ENCODE data around the gene ARPIN. TPM values are rescaled to one million over a fixed set of nuclear protein-coding genes. Genes with fewer than 3 reads are reported as not detected.
"Not testable (repeated sequence)": the region's sequence is repeated elsewhere in the genome, so short reads cannot be mapped to it uniquely, and the experiment has no call there.

Gene ARPIN
- polyA plus RNA-seq, 4 donors, result 11.9 to 37.1 (median 17.9) TPM

DNA sequence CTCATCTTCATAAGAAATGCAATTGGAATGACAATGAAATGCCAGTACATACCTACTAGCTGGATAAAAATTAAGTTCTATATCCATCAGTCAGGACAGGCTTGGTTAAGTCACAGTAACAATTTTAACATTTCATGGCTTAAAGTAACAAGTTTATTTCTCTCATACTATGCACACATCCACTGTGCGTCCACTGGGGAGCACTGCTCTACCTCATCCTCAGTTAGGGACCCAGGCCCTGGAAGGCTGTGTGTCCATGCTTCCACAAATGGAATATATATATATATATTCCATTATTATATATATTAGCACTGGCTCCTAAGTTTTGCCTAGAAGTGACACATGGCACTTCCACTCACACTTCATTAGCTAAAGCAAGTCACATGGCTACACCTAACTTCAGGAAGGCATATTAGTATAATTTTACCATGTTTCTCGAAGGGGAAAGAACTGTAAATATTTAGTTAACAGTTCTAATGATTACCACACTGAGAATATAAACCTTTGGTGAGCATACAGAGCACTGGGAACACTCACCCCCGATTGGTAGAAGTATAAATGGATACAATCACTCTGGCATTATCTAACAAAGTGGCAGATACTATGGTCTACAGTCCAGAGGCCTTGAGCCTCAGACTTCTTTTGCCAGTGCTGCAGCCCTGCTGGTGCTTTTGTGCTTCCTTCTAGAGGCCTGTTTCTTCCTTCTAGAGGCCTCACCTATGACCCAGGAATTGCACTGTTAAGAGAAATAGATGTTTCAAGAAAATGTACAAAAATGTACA, 47.6 kb downstream of the ARPIN start:
- FAIRE-seq (no peak), DNase-seq (peak; percentile 43 to 83)
- Histone ChIP-seq H3K27me3 (ENCODE audit: control insufficient read depth in 3 of 3, insufficient read depth in 3 of 3, low read length in 3 of 3) (no peaks in the 10 kb centered on the region), H3K36me3 (ENCODE audit: control insufficient read depth in 3 of 3, insufficient read depth in 2 of 3, low read depth in 1 of 3, low read length in 3 of 3) (peaks cover 0 to 13% (median 3%) of the 10 kb centered on the region in 3 donors), H3K27ac (ENCODE audit: low read depth in 1 of 3, low read length in 2 of 3) (peak overlapping the region in 2 of 3 donors; percentile 24 to 75), H3K4me1 (ENCODE audit: control insufficient read depth in 3 of 3, insufficient read depth in 2 of 3, low read depth in 1 of 3, low read length in 2 of 3) (peaks cover 6 to 59% (median 11%) of the 10 kb centered on the region in 3 donors), H3K4me3 (ENCODE audit: low read depth in 1 of 3, low read length in 3 of 3) (no peak overlapping the region), H3K9me3 (ENCODE audit: control insufficient read depth in 2 of 2, insufficient read depth in 1 of 2, low read depth in 1 of 2, low read length in 1 of 2) (no peaks in the 10 kb centered on the region)
- WGBS, 3 donors, result 42 to 60% (median 56%) methylated on average over 3 of the region's 3 CpGs

DNA sequence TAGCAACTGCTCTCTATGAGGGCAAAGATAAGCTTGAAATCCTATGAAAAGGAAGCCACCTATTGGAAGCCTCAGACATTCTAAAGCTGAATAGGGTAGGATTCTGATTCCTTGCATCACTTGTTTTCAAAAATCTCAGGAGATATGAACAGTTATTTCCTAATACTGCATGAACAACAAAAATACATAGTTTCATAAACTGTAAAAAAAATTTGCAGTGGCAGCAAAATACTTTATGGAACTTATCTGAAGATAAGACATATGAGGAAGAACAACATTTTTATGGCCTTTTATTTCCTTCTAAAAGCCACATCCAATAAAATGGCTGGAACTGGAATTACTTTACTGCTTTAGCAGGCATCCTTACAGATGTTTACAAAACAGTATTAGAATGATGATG, 48.8 kb downstream of the ARPIN start:
- H3K36me3 ChIP-seq (ENCODE audit: control insufficient read depth in 3 of 3, insufficient read depth in 2 of 3, low read depth in 1 of 3, low read length in 3 of 3), result peaks cover 0 to 14% (median 3%) of the 10 kb centered on the region in 3 donors
- H3K9me3 ChIP-seq (ENCODE audit: control insufficient read depth in 2 of 2, insufficient read depth in 1 of 2, low read depth in 1 of 2, low read length in 1 of 2), result no peaks in the 10 kb centered on the region
- no peak overlapping the region for H3K4me3 ChIP-seq (ENCODE audit: low read depth in 1 of 3, low read length in 3 of 3)
- no peaks in the 10 kb centered on the region for H3K27me3 ChIP-seq (ENCODE audit: control insufficient read depth in 3 of 3, insufficient read depth in 3 of 3, low read length in 3 of 3)
- H3K27ac ChIP-seq (ENCODE audit: low read depth in 1 of 3, low read length in 2 of 3), result peak overlapping the region in 2 of 3 donors; percentile 5 to 75
- DNase-seq (peak; percentile 43 to 51), FAIRE-seq (no peak)
- H3K4me1 ChIP-seq (ENCODE audit: control insufficient read depth in 3 of 3, insufficient read depth in 2 of 3, low read depth in 1 of 3, low read length in 2 of 3), result peaks cover 6 to 68% (median 11%) of the 10 kb centered on the region in 3 donors

DNA sequence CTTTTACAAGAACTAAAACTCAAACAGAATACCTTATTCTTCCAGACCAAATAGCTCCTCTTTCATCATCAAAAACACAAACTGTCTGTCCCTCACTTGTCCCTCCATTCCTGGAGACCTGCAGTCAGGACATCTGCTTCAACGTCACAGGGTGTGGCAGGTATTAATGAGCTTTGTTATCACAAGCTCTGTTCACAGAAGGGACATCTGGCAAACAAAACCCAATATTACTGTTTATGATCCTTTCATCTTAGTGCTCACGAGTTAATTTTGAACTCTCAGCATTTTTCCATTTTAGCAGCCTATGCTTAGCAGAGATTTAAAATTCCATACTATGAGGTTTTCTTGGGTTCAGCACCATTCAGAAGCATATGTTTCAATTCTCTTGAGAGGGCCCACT, 51.9 kb downstream of the ARPIN start:
- 6 to 48% (median 28%) methylated on average over 2 of the region's 2 CpGs for WGBS, 3 donors
- no peak for FAIRE-seq
- DNase-seq, result peak; percentile 89 to 94
- Histone ChIP-seq H3K27ac (ENCODE audit: low read depth in 1 of 3, low read length in 2 of 3) (peak overlapping the region; percentile 79 to 94 (median 82)), H3K4me1 (ENCODE audit: control insufficient read depth in 3 of 3, insufficient read depth in 2 of 3, low read depth in 1 of 3, low read length in 2 of 3) (peaks cover 6 to 77% (median 12%) of the 10 kb centered on the region in 3 donors), H3K9me3 (ENCODE audit: control insufficient read depth in 2 of 2, insufficient read depth in 1 of 2, low read depth in 1 of 2, low read length in 1 of 2) (no peaks in the 10 kb centered on the region), H3K36me3 (ENCODE audit: control insufficient read depth in 3 of 3, insufficient read depth in 2 of 3, low read depth in 1 of 3, low read length in 3 of 3) (peaks cover 0 to 12% (median 3%) of the 10 kb centered on the region in 3 donors), H3K4me3 (ENCODE audit: low read depth in 1 of 3, low read length in 3 of 3) (no peak overlapping the region), H3K27me3 (ENCODE audit: control insufficient read depth in 3 of 3, insufficient read depth in 3 of 3, low read length in 3 of 3) (no peaks in the 10 kb centered on the region)

DNA sequence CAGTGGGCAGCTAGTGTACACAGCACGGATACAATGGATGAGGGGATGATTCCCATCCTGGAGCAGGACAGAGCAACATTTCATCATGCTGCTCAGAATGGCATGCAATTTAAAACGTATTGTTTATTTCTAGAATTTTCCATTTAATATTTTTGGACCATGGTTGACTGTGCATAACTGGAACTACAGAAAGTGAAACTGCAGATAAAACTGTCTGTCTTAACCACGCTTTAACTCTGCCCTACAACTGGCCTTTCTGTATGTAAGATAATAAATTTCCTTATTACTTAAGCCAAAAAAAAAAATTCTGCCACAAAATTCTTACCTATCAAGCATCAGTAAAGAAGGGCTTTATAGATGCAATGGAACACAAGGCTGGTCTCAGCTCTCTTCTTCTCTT, 52.3 kb downstream of the ARPIN start:
- H3K27ac ChIP-seq (ENCODE audit: low read depth in 1 of 3, low read length in 2 of 3), result peak overlapping the region; percentile 79 to 94 (median 82)
- peak; percentile 60 to 71 for DNase-seq
- no peak for FAIRE-seq

DNA sequence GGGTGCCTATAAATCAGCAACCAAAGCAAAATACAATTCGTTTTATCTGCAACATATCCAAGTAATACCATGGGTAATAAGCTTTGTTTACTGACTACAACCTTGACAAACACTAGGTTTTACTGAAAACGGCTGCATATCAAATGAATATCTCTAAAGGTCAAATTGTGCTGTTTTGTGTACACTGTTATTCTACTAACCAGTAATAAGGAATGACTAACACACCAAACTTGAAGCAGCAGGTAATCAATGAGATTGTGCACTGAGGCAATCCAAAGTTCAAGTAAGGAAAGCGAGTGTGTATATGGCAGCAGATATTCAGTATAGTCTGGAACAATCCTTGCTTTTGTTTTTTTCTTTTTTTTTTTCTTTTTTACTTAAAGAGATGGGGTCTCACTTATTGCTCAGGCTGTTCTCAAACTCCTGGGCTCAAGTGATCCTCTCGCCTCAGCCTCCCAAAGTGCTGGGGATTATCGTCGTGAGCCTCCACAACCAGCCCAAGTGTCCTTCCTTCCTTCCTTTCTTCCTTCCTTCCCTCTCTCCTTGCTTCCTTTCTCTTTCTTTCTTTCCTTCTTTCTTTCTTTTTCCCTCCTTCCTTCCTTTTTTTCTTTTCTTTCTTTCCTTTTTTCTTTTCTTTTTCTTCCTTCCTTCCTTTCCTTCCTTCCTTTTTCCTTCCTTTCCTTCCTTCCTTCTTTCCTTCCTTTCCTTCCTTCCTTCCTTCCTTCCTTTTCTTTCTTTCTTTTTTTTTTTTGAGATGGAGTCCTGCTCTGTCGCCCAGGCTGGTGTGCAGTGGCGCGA, 53.9 kb downstream of the ARPIN start:
- no peaks in the 10 kb centered on the region for H3K9me3 ChIP-seq (ENCODE audit: control insufficient read depth in 2 of 2, insufficient read depth in 1 of 2, low read depth in 1 of 2, low read length in 1 of 2)
- peaks cover 3 to 60% (median 11%) of the 10 kb centered on the region in 3 donors for H3K4me1 ChIP-seq (ENCODE audit: control insufficient read depth in 3 of 3, insufficient read depth in 2 of 3, low read depth in 1 of 3, low read length in 2 of 3)
- DNase-seq (peak; percentile 80 to 95), FAIRE-seq (no peak)
- WGBS, 3 donors, result 43 to 72% (median 52%) methylated on average over 9 of the region's 9 CpGs
- H3K4me3 ChIP-seq (ENCODE audit: low read depth in 1 of 3, low read length in 3 of 3), result no peak overlapping the region
- peak overlapping the region; percentile 80 to 94 (median 83) for H3K27ac ChIP-seq (ENCODE audit: low read depth in 1 of 3, low read length in 2 of 3)
- H3K27me3 ChIP-seq (ENCODE audit: control insufficient read depth in 3 of 3, insufficient read depth in 3 of 3, low read length in 3 of 3), result no peaks in the 10 kb centered on the region
- H3K36me3 ChIP-seq (ENCODE audit: control insufficient read depth in 3 of 3, insufficient read depth in 2 of 3, low read depth in 1 of 3, low read length in 3 of 3), result peaks cover 0 to 8% (median 3%) of the 10 kb centered on the region in 3 donors

More for the DNA sequence above, 52.3 kb downstream of the ARPIN start:
- H3K9me3 ChIP-seq (ENCODE audit: control insufficient read depth in 2 of 2, insufficient read depth in 1 of 2, low read depth in 1 of 2, low read length in 1 of 2), result no peaks in the 10 kb centered on the region
- no peaks in the 10 kb centered on the region for H3K27me3 ChIP-seq (ENCODE audit: control insufficient read depth in 3 of 3, insufficient read depth in 3 of 3, low read length in 3 of 3)
- 9 to 37% (median 21%) methylated on average over 3 of the region's 3 CpGs for WGBS, 3 donors
- H3K4me3 ChIP-seq (ENCODE audit: low read depth in 1 of 3, low read length in 3 of 3), result no peak overlapping the region
- peaks cover 6 to 74% (median 13%) of the 10 kb centered on the region in 3 donors for H3K4me1 ChIP-seq (ENCODE audit: control insufficient read depth in 3 of 3, insufficient read depth in 2 of 3, low read depth in 1 of 3, low read length in 2 of 3)
- H3K36me3 ChIP-seq (ENCODE audit: control insufficient read depth in 3 of 3, insufficient read depth in 2 of 3, low read depth in 1 of 3, low read length in 3 of 3), result peaks cover 0 to 11% (median 3%) of the 10 kb centered on the region in 3 donors

DNA sequence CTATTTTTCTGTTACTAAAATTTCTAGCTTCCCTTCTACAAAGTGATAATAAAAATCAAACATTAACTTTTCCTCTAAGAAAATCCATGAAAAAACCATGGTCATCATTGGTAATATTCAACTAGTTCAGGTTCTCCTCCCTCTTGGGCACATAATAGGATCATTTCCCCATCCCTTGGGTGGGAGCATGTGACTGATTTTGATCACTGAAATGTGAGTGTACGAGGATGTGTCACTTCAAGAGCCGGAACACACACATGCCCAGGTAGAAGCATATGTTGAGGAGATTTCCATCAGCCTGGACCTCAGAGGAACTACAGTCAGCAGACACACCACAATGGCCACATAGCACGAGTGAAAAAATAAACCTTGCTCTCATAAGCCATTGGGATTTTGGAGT, 55.1 kb downstream of the ARPIN start:
- no peak overlapping the region for H3K4me3 ChIP-seq (ENCODE audit: low read depth in 1 of 3, low read length in 3 of 3)
- peak; percentile 92 to 96 for DNase-seq

DNA sequence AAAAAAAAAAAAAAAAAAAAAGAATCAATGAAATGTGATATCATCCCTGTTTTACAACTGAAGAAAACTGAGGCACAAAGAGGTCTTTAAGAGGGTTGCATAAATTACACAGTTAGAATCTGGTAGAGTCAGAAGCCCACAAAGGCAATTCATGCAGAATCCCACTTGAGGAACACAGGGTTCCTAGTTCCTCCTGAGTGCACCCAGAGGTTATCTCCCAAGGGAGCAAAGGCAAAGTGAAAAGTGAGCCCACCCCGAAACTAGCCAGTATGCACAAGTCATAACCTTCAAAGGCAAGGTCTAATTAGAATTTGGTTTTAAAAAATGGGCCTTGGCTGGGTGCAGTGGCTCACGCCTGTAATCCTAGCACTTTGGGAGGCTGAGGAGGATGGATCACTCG, 56.8 kb downstream of the ARPIN start:
- peaks cover 0 to 46% (median 11%) of the 10 kb centered on the region in 3 donors for H3K4me1 ChIP-seq (ENCODE audit: control insufficient read depth in 3 of 3, insufficient read depth in 2 of 3, low read depth in 1 of 3, low read length in 2 of 3)

More for the DNA sequence above, 55.1 kb downstream of the ARPIN start:
- Histone ChIP-seq H3K4me1 (ENCODE audit: control insufficient read depth in 3 of 3, insufficient read depth in 2 of 3, low read depth in 1 of 3, low read length in 2 of 3) (peaks cover 3 to 52% (median 13%) of the 10 kb centered on the region in 3 donors), H3K9me3 (ENCODE audit: control insufficient read depth in 2 of 2, insufficient read depth in 1 of 2, low read depth in 1 of 2, low read length in 1 of 2) (no peaks in the 10 kb centered on the region), H3K27ac (ENCODE audit: low read depth in 1 of 3, low read length in 2 of 3) (peak overlapping the region; percentile 62 to 94 (median 87)), H3K27me3 (ENCODE audit: control insufficient read depth in 3 of 3, insufficient read depth in 3 of 3, low read length in 3 of 3) (no peaks in the 10 kb centered on the region), H3K36me3 (ENCODE audit: control insufficient read depth in 3 of 3, insufficient read depth in 2 of 3, low read depth in 1 of 3, low read length in 3 of 3) (peaks cover 0 to 8% (median 0%) of the 10 kb centered on the region in 3 donors)
- 5 to 66% (median 25%) methylated on average over 3 of the region's 3 CpGs for WGBS, 3 donors
- peak; percentile 84 for FAIRE-seq

DNA sequence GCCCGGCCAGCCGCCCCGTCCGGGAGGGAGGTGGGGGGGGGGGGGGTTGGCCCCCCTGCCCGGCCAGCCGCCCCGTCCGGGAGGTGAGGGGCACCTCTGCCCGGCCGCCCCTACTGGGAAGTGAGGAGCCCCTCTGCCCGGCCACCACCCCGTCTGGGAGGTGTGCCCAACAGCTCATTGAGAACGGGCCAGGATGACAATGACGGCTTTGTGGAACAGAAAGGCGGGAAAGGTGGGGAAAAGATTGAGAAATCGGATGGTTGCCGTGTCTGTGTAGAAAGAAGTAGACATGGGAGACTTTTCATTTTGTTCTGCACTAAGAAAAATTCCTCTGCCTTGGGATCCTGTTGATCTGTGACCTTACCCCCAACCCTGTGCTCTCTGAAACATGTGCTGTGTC, 57.9 kb downstream of the ARPIN start:
- 67 to 75% (median 73%) methylated on average over 6 to 7 of the region's 17 CpGs for WGBS, 3 donors
- DNase-seq; FAIRE-seq; H3K27ac ChIP-seq (ENCODE audit: low read depth in 1 of 3, low read length in 2 of 3); H3K4me3 ChIP-seq (ENCODE audit: low read depth in 1 of 3, low read length in 3 of 3); H3K36me3 ChIP-seq (ENCODE audit: control insufficient read depth in 3 of 3, insufficient read depth in 2 of 3, low read depth in 1 of 3, low read length in 3 of 3); H3K9me3 ChIP-seq (ENCODE audit: control insufficient read depth in 2 of 2, insufficient read depth in 1 of 2, low read depth in 1 of 2, low read length in 1 of 2); H3K27me3 ChIP-seq (ENCODE audit: control insufficient read depth in 3 of 3, insufficient read depth in 3 of 3, low read length in 3 of 3): not testable (repeated sequence)
- peaks cover 5 to 47% (median 11%) of the 10 kb centered on the region in 3 donors for H3K4me1 ChIP-seq (ENCODE audit: control insufficient read depth in 3 of 3, insufficient read depth in 2 of 3, low read depth in 1 of 3, low read length in 2 of 3)

More for the DNA sequence above, 56.8 kb downstream of the ARPIN start:
- H3K4me3 ChIP-seq (ENCODE audit: low read depth in 1 of 3, low read length in 3 of 3), result no peak overlapping the region
- peak overlapping the region in 2 of 3 donors; percentile 64 to 75 for H3K27ac ChIP-seq (ENCODE audit: low read depth in 1 of 3, low read length in 2 of 3)
- WGBS, 3 donors, result 91 to 98% (median 93%) methylated on average over 3 of the region's 3 CpGs
- no peaks in the 10 kb centered on the region for H3K9me3 ChIP-seq (ENCODE audit: control insufficient read depth in 2 of 2, insufficient read depth in 1 of 2, low read depth in 1 of 2, low read length in 1 of 2)
- FAIRE-seq (no peak), DNase-seq (no peak)
- no peaks in the 10 kb centered on the region for H3K27me3 ChIP-seq (ENCODE audit: control insufficient read depth in 3 of 3, insufficient read depth in 3 of 3, low read length in 3 of 3)
- peaks cover 0 to 8% (median 0%) of the 10 kb centered on the region in 3 donors for H3K36me3 ChIP-seq (ENCODE audit: control insufficient read depth in 3 of 3, insufficient read depth in 2 of 3, low read depth in 1 of 3, low read length in 3 of 3)
